Measurements from ENCODE around the gene GOLGB1. TPM values are rescaled to one million over a fixed set of nuclear protein-coding genes. Genes with fewer than 3 reads are reported as not detected.

Gene GOLGB1
- total RNA-seq, 1 experiment from 2014 or later = 31.3 TPM

DNA sequence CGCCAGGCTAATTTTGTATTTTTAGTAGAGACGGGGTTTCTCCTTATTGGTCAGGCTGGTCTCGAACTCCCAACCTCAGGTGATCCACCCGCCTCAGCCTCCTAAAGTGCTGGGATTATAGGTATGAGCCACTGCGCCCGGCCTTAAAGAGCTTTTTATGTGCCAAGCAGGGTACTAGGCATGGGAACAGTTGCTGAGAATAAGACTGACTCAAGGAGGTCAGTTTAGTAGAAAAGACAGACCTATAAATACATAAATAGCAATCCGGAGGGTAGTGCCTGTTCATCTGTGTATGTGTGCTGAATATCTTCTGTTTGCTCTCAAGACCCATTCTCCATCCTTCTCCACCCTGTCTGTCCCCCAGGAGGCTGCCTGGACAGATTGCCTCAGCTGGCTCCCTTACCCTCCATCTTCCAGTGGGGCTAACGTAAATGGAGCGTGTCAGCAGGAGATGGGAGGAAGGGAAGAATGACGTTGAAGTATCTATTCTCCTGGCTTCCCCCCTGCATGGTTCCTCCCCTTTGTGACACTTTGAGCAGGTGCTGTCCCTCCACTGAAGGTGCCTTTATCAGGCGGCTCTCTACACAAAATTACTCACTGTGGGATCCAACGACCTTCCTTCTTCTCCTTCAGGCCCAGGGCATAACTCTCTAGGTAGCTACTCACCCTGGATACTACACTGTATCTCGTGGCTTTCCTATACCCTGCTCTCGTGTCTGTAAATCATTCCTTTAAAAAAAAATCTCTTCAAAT is 125.2 kb downstream of the GOLGB1 start (continued):
- TF ChIP-seq ZFX (IDR thresholded peaks at IDR 0.05) = no peak
- TF ChIP-seq TCF7L2 (IDR thresholded peaks at IDR 0.05; ENCODE audit: borderline replicate concordance, extremely low read depth, insufficient read depth, insufficient read length) = no peak
- no peak for TF ChIP-seq JUND (IDR thresholded peaks at IDR 0.05)
- TF ChIP-seq EZH2phosphoT487 (IDR thresholded peaks at IDR 0.05; ENCODE audit: borderline replicate concordance) = no peak

DNA sequence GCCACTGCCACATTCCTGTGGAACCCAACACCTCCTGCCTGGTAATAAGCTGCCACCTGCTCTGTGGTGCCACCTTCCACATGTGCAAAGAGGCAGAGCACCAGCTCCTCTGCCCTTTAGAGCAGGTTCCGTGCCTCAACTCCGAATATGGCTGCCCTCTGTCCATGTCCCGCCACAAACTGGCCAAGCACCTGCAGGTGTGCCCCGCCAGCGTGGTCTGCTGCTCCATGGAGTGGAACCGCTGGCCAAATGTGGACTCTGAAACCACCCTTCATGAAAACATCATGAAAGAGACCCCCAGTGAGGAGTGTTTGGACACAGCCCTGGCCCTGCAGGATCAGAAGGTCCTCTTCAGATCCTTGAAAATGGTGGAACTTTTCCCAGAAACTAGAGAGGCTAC is 128.1 kb downstream of the GOLGB1 start:
- no peaks in the 10 kb centered on the region for H3K4me1 ChIP-seq (ENCODE audit: control insufficient read depth in 1 of 2, insufficient read depth in 2 of 2, low read length in 2 of 2)
- no peak overlapping the region for H3K27ac ChIP-seq (ENCODE audit: low read depth, low read length)
- no peak overlapping the region for H2AFZ ChIP-seq (ENCODE audit: low read depth, low read length, poor library complexity, severe bottlenecking)
- no TSS peak for BruUV-seq (replicated peaks)
- no peaks in the 10 kb centered on the region for H3K79me2 ChIP-seq (ENCODE audit: insufficient read depth, low read length)
- RAD21 ChIA-PET (ENCODE audit: low non-redundant PET in 1 of 2, low total read pairs in 2 of 2, uncharacterized antibody in 2 of 2, unreplicated experiment in 2 of 2) = no interaction called here
- H3K9me2 ChIP-seq (ENCODE audit: insufficient read depth) = no peaks in the 10 kb centered on the region
- POLR2A ChIA-PET = no interaction called here
- ATAC-seq (no peak), DNase-seq (ENCODE audit: low read depth, low spot score) (no peak)
- no peak overlapping the region for H3K4me2 ChIP-seq (ENCODE audit: low read length)
- no peaks in the 10 kb centered on the region for H3K36me3 ChIP-seq (ENCODE audit: control insufficient read depth in 1 of 2, insufficient read depth in 2 of 2, low read length in 2 of 2)
- CTCF ChIA-PET = no interaction called here
- no peak overlapping the region for H3K9ac ChIP-seq (ENCODE audit: low read length)
- no peaks in the 10 kb centered on the region for H4K20me1 ChIP-seq (ENCODE audit: insufficient read depth)
- H3K4me3 ChIP-seq (replicated peaks in 1 of 2; ENCODE audit: low read depth in 1 of 2, low read length in 2 of 2) = no peak overlapping the region
- intact Hi-C loops (cut with micrococcal nuclease) = no loop called here
- no peaks in the 10 kb centered on the region for H3K9me3 ChIP-seq (ENCODE audit: control insufficient read depth in 1 of 2, insufficient read depth in 1 of 2, low read depth in 1 of 2, low read length in 2 of 2)
- no peaks in the 10 kb centered on the region; the same call in 1 of the 2 replicates for H3K27me3 ChIP-seq (ENCODE audit: insufficient read depth, low read length)
- TF ChIP-seq SP1 (IDR thresholded peaks at IDR 0.05; ENCODE audit: low read depth) = no peak
- TF ChIP-seq, protein P1, sequence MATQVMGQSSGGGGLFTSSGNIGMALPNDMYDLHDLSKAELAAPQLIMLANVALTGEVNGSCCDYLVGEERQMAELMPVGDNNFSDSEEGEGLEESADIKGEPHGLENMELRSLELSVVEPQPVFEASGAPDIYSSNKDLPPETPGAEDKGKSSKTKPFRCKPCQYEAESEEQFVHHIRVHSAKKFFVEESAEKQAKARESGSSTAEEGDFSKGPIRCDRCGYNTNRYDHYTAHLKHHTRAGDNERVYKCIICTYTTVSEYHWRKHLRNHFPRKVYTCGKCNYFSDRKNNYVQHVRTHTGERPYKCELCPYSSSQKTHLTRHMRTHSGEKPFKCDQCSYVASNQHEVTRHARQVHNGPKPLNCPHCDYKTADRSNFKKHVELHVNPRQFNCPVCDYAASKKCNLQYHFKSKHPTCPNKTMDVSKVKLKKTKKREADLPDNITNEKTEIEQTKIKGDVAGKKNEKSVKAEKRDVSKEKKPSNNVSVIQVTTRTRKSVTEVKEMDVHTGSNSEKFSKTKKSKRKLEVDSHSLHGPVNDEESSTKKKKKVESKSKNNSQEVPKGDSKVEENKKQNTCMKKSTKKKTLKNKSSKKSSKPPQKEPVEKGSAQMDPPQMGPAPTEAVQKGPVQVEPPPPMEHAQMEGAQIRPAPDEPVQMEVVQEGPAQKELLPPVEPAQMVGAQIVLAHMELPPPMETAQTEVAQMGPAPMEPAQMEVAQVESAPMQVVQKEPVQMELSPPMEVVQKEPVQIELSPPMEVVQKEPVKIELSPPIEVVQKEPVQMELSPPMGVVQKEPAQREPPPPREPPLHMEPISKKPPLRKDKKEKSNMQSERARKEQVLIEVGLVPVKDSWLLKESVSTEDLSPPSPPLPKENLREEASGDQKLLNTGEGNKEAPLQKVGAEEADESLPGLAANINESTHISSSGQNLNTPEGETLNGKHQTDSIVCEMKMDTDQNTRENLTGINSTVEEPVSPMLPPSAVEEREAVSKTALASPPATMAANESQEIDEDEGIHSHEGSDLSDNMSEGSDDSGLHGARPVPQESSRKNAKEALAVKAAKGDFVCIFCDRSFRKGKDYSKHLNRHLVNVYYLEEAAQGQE (IDR thresholded peaks at IDR 0.05; ENCODE audit: low read depth) = no peak
- no peak for TF ChIP-seq ZFX (IDR thresholded peaks at IDR 0.05)
- no peak for TF ChIP-seq SIN3A (IDR thresholded peaks at IDR 0.05; ENCODE audit: low read depth)
- no peak for TF ChIP-seq EGR1 (IDR thresholded peaks at IDR 0.05; ENCODE audit: low read depth)
- TF ChIP-seq, protein P2, sequence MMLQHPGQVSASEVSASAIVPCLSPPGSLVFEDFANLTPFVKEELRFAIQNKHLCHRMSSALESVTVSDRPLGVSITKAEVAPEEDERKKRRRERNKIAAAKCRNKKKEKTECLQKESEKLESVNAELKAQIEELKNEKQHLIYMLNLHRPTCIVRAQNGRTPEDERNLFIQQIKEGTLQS (IDR thresholded peaks at IDR 0.05) = no peak
- TF ChIP-seq, protein P3, sequence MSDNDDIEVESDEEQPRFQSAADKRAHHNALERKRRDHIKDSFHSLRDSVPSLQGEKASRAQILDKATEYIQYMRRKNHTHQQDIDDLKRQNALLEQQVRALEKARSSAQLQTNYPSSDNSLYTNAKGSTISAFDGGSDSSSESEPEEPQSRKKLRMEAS (IDR thresholded peaks at IDR 0.05) = no peak
- TF ChIP-seq ELF1 (IDR thresholded peaks at IDR 0.05; ENCODE audit: borderline replicate concordance, low read depth) = no peak
- no peak for TF ChIP-seq POLR2A (IDR thresholded peaks at IDR 0.05; ENCODE audit: borderline replicate concordance, extremely low read depth, insufficient read depth, insufficient read length)
- TF ChIP-seq SRF (IDR thresholded peaks at IDR 0.05; ENCODE audit: low read depth) = no peak
- TF ChIP-seq CBX3 (IDR thresholded peaks at IDR 0.05; ENCODE audit: low read depth) = no peak
- no peak for TF ChIP-seq FOSL1 (IDR thresholded peaks at IDR 0.05; ENCODE audit: low read depth)
- TF ChIP-seq, protein P4, sequence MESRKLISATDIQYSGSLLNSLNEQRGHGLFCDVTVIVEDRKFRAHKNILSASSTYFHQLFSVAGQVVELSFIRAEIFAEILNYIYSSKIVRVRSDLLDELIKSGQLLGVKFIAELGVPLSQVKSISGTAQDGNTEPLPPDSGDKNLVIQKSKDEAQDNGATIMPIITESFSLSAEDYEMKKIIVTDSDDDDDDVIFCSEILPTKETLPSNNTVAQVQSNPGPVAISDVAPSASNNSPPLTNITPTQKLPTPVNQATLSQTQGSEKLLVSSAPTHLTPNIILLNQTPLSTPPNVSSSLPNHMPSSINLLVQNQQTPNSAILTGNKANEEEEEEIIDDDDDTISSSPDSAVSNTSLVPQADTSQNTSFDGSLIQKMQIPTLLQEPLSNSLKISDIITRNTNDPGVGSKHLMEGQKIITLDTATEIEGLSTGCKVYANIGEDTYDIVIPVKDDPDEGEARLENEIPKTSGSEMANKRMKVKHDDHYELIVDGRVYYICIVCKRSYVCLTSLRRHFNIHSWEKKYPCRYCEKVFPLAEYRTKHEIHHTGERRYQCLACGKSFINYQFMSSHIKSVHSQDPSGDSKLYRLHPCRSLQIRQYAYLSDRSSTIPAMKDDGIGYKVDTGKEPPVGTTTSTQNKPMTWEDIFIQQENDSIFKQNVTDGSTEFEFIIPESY (IDR thresholded peaks at IDR 0.05; ENCODE audit: extremely low read depth, insufficient replicate concordance, low read length) = no peak
- TF ChIP-seq, protein P5, sequence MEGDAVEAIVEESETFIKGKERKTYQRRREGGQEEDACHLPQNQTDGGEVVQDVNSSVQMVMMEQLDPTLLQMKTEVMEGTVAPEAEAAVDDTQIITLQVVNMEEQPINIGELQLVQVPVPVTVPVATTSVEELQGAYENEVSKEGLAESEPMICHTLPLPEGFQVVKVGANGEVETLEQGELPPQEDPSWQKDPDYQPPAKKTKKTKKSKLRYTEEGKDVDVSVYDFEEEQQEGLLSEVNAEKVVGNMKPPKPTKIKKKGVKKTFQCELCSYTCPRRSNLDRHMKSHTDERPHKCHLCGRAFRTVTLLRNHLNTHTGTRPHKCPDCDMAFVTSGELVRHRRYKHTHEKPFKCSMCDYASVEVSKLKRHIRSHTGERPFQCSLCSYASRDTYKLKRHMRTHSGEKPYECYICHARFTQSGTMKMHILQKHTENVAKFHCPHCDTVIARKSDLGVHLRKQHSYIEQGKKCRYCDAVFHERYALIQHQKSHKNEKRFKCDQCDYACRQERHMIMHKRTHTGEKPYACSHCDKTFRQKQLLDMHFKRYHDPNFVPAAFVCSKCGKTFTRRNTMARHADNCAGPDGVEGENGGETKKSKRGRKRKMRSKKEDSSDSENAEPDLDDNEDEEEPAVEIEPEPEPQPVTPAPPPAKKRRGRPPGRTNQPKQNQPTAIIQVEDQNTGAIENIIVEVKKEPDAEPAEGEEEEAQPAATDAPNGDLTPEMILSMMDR (IDR thresholded peaks at IDR 0.05 in 2 of 3, conservative IDR thresholded peaks at IDR 0.05 in 1 of 3; ENCODE audit: borderline replicate concordance in 1 of 3, insufficient read depth in 1 of 3, low read depth in 2 of 3, low read length in 2 of 3) = no peak
- no peak for TF ChIP-seq EZH2phosphoT487 (IDR thresholded peaks at IDR 0.05; ENCODE audit: borderline replicate concordance)
- TF ChIP-seq TCF7L2 (IDR thresholded peaks at IDR 0.05; ENCODE audit: borderline replicate concordance, extremely low read depth, insufficient read depth, insufficient read length) = no peak
- no peak for TF ChIP-seq POLR2AphosphoS5 (IDR thresholded peaks at IDR 0.05; ENCODE audit: low read depth, low read length)
